Activated T-helper 17 cell treated with anti-CD3 and anti-CD28 coated beads, Interleukin-2, amount 50 U/mL, for 72 hours (primary cell): Measurements from ENCODE around the gene ANKRD33B. TPM values are rescaled to one million over a fixed set of nuclear protein-coding genes. Genes with fewer than 3 reads are reported as not detected.

Experiments
- ATAC-seq: fragments of 150-1000 bp; cut with Tn5 transposase; replicated peaks from 2 replicates; pipeline ENCODE4 v1.10.0; 2021; ENCODE audit warnings: mild to moderate bottlenecking, moderate library complexity
- H3K27ac Mint-ChIP-seq: one replicate; pipeline ENCODE4 v1.8.0; 2022; ENCODE audit warnings: mixed read lengths
- H3K27me3 Mint-ChIP-seq: one replicate; pipeline ENCODE4 v1.8.0; 2022; ENCODE audit warnings: mixed read lengths
- H3K36me3 Mint-ChIP-seq: one replicate; pipeline ENCODE4 v1.8.0; 2022; ENCODE audit warnings: low read depth, mild to moderate bottlenecking, mixed read lengths
- H3K4me1 Mint-ChIP-seq: one replicate; pipeline ENCODE4 v1.8.0; 2022; ENCODE audit warnings: mixed read lengths
- H3K4me3 Mint-ChIP-seq: one replicate; pipeline ENCODE4 v1.8.0; 2022; ENCODE audit warnings: mild to moderate bottlenecking, mixed read lengths
- H3K9me3 Mint-ChIP-seq: one replicate; pipeline ENCODE4 v1.8.0; 2022; ENCODE audit warnings: mixed read lengths
- total RNA-seq, 2 donors: library from RNA; stranded (reverse); gene quantifications; one replicate each; pipeline ENCODE4 v1.2.3, GENCODE V29; 2022

Gene ANKRD33B
- total RNA-seq, 2 donors from 2014 or later: 7.8 to 12.2 TPM

DNA sequence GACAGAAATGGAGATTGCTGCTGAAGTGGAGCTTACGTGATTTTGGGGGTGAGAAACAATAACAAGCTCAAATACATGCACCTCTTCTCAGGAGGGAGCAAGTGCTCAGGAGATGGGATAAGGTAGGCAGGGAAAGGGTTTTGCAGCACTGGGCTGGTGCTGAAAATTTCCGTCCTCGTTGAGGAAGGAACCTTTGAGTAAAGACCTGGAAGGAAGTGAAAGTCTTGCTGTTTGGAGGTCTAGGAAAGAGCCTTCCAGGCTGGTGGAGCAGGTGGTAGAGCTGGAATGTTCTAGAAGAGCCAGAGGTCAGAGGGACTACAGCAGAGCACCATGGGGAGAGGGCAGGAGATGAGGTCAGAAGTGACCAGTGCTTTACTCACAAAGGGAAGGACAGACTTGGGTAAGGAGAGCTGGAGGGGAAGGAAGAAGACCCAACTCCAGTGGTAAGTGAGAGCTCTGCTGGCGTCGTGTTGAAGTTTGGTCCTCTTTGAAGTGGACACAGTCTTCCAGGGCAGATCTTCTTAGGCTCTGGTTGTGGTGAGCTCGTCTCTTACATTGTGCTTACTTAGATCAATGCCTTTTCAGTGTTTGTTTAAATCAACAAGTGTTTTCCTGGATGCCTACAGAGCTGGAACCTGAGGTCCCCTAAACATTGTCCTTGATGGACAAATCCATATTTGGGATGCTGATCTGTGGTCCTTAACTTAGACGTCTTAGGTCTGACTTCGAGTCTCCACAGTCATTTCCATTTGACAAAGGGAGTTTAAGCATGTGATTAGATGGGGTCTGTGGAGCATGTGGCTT, 21.0 kb downstream of the ANKRD33B start:
- Mint-ChIP-seq H3K4me3 (peak overlapping the region; percentile 3), H3K4me1 (peaks cover 50% of the 10 kb centered on the region), H3K9me3 (peaks cover 4% of the 10 kb centered on the region), H3K36me3 (no peaks in the 10 kb centered on the region), H3K27ac (peak overlapping the region; percentile 56), H3K27me3 (peaks cover 12% of the 10 kb centered on the region)
- ATAC-seq: no peak

DNA sequence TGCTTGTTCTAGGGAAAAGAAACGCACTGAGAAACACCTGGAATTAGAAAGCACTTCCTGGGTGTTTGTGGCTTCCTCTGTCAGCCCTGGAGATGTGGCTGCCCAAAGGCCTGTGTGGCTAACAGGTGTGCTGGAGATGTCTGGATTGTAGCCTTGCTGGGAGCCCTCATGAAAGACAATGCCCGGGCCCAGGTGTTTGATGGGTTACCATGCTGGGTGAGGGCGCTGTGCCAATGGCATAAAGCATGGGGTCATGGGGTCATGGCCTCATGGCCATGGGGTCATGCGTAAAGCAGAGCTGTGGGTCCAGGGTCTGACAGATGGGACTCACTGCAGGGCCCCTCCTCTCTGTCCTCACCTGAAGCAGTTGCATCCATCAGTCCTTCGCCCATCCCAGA, 21.6 kb downstream of the ANKRD33B start:
- H3K27me3 Mint-ChIP-seq: peaks cover 12% of the 10 kb centered on the region
- peak overlapping the region; percentile 3 for H3K4me3 Mint-ChIP-seq
- H3K4me1 Mint-ChIP-seq: peaks cover 48% of the 10 kb centered on the region
- no peak for ATAC-seq
- peak overlapping the region; percentile 56 for H3K27ac Mint-ChIP-seq
- peaks cover 4% of the 10 kb centered on the region for H3K9me3 Mint-ChIP-seq
- H3K36me3 Mint-ChIP-seq: no peaks in the 10 kb centered on the region

DNA sequence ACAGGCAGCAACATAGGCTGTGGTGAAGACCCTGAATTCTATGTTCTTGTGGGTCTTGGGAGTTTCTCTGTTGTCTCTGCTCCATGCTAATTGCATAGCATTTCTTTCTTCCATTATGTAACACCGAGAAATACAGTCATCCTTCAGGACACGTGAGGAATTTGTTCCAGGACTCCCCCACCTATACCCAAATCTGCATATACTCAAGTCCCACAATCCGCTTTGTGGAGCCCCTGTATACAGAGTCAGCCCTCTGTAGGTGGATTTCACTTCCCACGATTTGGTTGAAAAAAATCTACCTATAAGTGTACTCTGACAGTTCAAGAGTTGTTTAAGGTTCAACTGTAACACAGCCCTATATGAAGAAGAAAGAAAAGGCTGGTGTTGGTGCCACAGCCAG, 22.1 kb downstream of the ANKRD33B start:
- H3K9me3 Mint-ChIP-seq: peaks cover 4% of the 10 kb centered on the region
- H3K27ac Mint-ChIP-seq: peak overlapping the region; percentile 45
- peaks cover 47% of the 10 kb centered on the region for H3K4me1 Mint-ChIP-seq
- no peak overlapping the region for H3K4me3 Mint-ChIP-seq
- H3K36me3 Mint-ChIP-seq: no peaks in the 10 kb centered on the region
- peak; percentile 81 for ATAC-seq
- H3K27me3 Mint-ChIP-seq: peaks cover 12% of the 10 kb centered on the region

DNA sequence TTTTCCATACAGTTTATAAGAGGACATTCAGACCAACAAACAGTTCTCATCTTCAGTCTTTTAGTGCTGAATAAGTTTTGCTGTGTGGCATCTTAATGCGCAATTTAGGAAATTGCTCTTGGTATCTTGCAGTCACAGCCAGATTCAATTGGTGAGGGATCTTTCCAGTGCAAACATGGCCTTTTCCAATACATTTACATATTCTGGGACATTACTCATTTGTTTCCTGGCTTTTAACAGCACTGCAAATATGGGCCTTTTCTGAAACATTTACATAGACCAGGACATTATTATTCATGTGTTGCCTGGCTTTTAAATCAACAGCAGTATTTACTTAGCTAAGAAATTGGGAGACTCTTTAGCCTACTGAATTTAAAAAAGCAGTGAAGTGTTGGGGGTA, 22.7 kb downstream of the ANKRD33B start:
- Mint-ChIP-seq H3K4me1 (peaks cover 41% of the 10 kb centered on the region), H3K9me3 (peaks cover 4% of the 10 kb centered on the region), H3K27ac (peak overlapping the region; percentile 45), H3K36me3 (no peaks in the 10 kb centered on the region), H3K4me3 (no peak overlapping the region), H3K27me3 (peaks cover 12% of the 10 kb centered on the region)
- ATAC-seq: no peak

DNA sequence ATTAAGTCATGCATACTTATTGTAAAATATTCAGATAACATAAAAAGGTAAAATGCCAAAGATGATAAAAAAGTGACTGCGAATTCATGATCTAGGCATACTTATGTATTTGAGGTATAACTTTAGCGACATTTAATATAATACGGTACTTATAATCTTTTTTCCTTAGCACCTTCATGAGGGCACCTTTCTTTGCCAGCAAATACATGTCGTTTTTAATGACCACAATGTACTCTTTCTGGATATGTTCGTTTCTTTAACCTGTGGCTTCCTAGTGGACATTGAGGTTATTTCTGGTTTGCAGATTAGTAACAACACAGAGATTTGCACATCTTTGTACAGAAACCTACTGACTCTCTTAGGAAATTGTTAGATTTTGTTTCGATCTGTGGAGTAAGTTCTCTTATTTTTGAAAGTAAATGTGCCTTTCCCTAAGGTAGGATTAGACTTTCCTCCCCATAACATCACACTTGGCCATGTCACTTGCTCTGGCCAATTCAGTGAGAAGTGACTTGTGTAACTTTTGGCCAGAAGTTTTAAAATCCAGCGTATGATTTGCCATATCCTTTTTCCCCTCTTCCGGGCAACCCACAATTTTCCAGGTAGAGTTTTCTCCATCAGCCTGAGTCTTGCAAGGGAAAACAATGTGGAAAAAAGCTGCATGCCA, 24.4 kb downstream of the ANKRD33B start:
- Mint-ChIP-seq H3K9me3 (peaks cover 4% of the 10 kb centered on the region), H3K4me3 (no peak overlapping the region), H3K36me3 (no peaks in the 10 kb centered on the region), H3K27me3 (peaks cover 12% of the 10 kb centered on the region), H3K4me1 (peaks cover 39% of the 10 kb centered on the region), H3K27ac (no peak overlapping the region)
- ATAC-seq: no peak

DNA sequence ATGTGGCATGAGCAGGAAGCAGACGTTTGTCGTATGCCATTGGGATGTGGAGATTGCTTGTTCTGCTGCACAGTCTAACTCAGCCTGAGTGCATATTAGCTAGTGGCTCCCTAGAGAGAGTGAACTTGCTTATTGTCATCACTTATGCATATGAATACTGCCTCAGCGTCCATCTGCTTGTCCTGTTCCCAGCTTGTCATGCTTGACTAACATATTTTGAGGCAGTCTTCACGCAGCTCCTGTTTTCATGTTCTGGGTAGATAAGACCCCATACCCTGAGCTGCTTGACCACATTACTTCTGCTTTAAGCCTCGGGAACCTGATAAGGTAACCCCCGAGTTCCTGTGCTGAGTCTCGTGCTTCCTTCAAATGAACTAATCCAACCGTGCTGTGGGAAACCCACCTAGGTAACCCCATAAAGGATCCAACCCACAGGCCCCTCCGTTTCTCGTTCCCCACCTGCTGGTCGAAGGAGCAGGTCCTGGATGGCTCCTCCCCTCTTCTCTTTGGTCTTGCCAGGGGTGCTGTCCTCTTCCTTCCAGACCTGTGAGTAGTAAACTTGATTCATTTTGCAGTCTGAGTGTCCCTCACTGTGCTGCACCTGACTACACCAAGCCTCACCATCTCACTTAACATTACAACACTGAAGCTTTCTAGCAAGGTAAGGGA, 25.0 kb downstream of the ANKRD33B start:
- no peak for ATAC-seq
- no peaks in the 10 kb centered on the region for H3K36me3 Mint-ChIP-seq
- H3K27ac Mint-ChIP-seq: no peak overlapping the region
- H3K4me1 Mint-ChIP-seq: peaks cover 34% of the 10 kb centered on the region
- peaks cover 8% of the 10 kb centered on the region for H3K27me3 Mint-ChIP-seq
- H3K4me3 Mint-ChIP-seq: no peak overlapping the region
- peaks cover 4% of the 10 kb centered on the region for H3K9me3 Mint-ChIP-seq

DNA sequence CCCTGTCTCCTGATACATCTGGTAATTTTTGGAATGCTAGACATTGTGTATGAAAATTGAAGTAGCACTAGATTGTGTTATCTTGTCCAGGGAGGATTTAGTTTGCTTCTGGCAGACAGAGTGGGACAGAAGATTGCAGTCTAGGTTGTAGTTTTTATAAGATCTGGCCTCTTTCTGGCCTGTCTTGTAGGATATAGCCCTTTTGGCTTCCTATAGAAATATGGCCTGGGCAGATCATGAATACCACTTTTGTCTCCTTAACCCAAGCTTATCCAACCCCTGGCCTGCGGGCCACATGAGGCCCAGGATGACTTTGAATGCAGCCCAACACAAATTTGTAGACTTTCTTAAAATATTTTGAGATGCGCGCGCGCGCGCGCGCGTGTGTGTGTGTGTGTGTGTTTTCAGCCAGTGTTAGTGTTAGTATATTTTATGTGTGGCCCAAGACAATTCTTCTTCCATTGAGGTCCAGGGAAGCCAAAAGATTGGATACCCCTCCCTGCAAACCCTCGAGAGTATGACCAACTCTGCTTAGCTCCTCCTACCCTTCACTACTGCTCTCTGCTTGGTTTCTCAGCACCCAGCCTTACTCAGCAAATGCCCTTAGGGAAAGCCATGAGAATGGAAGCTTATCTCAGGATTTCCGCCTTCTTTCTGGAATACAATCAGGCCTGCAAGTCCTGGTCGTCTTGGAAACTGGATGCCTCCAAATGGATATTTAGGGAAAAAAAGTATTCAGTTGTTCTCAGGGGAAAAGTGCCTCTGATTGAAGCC, 26.5 kb downstream of the ANKRD33B start:
- H3K27ac Mint-ChIP-seq: no peak overlapping the region
- H3K27me3 Mint-ChIP-seq: peaks cover 3% of the 10 kb centered on the region
- no peak overlapping the region for H3K4me3 Mint-ChIP-seq
- peak; percentile 43 for ATAC-seq
- peaks cover 35% of the 10 kb centered on the region for H3K4me1 Mint-ChIP-seq
- peaks cover 4% of the 10 kb centered on the region for H3K9me3 Mint-ChIP-seq
- H3K36me3 Mint-ChIP-seq: no peaks in the 10 kb centered on the region

DNA sequence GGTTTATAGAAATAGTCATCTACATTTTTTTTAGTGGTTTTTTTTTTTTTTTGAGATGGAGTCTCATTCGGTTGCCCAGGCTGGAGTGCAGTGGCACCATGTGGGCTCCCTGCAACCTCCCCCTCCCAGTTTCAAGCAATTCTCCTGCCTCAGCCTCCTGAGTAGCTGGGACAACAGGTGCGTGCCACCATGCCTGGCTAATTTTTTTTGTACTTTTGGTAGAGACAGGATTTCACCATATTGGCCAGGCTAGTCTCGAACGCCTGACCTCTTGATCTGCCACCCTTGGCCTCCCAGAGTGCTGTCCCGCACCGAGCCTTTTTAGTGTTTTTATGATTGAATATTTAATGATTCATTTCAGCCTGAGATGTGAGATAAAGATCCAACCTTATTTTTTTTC, 27.3 kb downstream of the ANKRD33B start:
- no peak for ATAC-seq
- Mint-ChIP-seq H3K27ac (no peak overlapping the region), H3K4me1 (peaks cover 37% of the 10 kb centered on the region), H3K9me3 (peaks cover 4% of the 10 kb centered on the region), H3K27me3 (peaks cover 3% of the 10 kb centered on the region), H3K36me3 (no peaks in the 10 kb centered on the region), H3K4me3 (peak overlapping the region; percentile 37)

DNA sequence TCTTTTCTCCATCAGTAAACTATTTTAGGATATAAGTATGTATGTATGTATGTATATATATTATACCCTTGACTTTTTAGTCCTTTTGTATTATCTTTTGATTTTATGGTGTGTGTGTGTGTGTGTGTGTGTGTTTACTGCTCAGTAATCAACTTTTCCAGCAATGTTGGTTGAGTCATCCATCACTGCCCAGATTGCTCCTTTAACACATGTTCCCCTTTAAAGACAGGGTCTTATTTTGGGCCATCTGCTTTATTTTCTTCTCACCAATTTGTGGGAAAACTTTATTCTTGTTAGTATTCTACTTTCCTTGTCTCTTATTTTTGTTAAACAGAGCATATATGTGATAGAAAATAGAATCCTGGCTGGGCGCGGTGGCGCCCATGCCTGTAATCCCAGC, 28.1 kb downstream of the ANKRD33B start:
- ATAC-seq: no peak
- H3K4me3 Mint-ChIP-seq: no peak overlapping the region
- H3K9me3 Mint-ChIP-seq: peaks cover 4% of the 10 kb centered on the region
- H3K27me3 Mint-ChIP-seq: peaks cover 3% of the 10 kb centered on the region
- peaks cover 36% of the 10 kb centered on the region for H3K4me1 Mint-ChIP-seq
- no peak overlapping the region for H3K27ac Mint-ChIP-seq
- no peaks in the 10 kb centered on the region for H3K36me3 Mint-ChIP-seq

DNA sequence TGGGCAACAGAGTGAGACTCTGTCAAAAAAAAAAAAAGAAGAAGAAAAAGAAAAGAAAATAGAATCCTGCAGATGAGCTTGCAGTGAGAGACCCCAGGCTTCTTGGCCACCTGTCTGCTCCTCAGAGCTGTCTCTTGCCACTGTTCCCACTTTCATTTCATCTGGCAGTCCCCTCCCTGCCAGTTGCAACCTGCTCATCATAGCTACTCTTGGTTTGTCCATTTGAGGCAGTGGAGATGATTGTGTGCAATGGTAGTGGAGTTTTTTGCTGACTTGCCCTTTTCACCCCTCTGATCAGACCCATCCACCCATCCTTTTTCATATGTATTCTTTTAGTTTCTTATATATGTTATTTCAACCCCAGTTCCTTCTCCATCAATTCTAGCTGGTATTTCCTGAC, 28.7 kb downstream of the ANKRD33B start:
- H3K27ac Mint-ChIP-seq: no peak overlapping the region
- H3K4me3 Mint-ChIP-seq: no peak overlapping the region
- peaks cover 4% of the 10 kb centered on the region for H3K9me3 Mint-ChIP-seq
- H3K36me3 Mint-ChIP-seq: no peaks in the 10 kb centered on the region
- H3K4me1 Mint-ChIP-seq: peaks cover 39% of the 10 kb centered on the region
- no peak for ATAC-seq
- peaks cover 3% of the 10 kb centered on the region for H3K27me3 Mint-ChIP-seq

DNA sequence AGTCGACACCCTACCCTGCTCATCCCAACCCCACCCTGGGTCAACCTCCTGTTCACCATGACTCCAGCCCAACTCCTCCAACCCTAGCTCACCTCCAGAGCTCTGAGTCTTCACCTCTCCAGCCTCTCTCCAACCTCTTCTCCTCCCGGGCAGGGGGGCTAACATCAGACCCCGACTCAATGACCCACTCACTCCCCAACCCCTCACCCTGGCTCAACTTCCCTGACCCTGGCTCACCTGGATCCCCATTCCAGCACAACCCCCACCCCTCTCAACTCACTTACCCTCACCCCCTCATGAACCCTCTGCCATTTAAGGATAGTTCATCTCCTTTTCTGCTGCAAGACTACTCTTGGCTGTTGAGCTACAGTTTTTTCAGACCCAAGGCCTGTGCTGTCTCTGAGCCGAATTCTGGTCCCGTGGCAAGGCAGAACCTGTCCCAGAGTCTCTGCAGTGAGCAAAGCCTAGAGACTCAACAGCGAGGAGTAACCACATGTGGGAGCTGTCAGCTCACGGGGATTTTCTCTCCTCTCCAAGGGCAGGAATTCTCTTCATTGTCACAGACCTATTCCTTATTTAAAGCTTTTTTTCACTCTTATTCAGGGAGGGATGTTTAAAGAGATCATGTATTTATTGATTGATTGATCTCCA, 29.8 kb downstream of the ANKRD33B start:
- Mint-ChIP-seq H3K36me3 (no peaks in the 10 kb centered on the region), H3K4me3 (no peak overlapping the region), H3K9me3 (peaks cover 4% of the 10 kb centered on the region), H3K27me3 (peaks cover 3% of the 10 kb centered on the region), H3K27ac (no peak overlapping the region), H3K4me1 (peaks cover 41% of the 10 kb centered on the region)
- ATAC-seq: no peak

DNA sequence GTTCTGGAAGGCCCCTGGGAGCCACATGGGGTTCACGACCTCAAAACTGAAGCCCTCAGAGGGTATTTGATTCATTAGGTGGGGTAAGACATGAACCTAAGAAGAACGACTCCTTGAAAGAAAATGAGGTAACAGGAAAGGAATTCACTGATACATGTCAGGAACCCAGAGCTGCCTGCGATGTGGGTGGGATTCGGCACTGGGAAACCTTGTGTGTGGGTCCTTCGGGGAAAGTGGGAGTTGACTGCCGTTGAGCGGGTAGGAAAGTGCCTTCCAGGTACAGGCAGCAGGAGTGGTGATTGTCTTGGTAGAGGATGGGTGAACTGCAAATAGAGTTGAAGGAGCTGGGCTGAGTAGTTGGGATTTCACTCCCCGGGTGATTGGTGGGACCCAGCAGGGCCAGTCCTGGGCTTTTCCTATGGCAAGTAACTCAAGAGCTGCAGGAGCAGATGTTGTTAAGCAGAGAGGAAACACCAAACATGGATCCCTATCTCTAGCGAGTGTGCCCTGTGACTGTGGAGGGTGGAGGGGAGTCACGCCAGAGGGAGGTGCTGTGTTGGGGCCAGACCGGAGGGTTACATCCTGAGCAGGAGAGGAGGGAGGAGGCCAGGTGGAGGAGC, 30.8 kb downstream of the ANKRD33B start:
- Mint-ChIP-seq H3K36me3 (no peaks in the 10 kb centered on the region), H3K4me1 (peaks cover 37% of the 10 kb centered on the region), H3K27me3 (no peaks in the 10 kb centered on the region), H3K9me3 (no peaks in the 10 kb centered on the region), H3K4me3 (peak overlapping the region; percentile 20), H3K27ac (peak overlapping the region; percentile 81)
- ATAC-seq: no peak

DNA sequence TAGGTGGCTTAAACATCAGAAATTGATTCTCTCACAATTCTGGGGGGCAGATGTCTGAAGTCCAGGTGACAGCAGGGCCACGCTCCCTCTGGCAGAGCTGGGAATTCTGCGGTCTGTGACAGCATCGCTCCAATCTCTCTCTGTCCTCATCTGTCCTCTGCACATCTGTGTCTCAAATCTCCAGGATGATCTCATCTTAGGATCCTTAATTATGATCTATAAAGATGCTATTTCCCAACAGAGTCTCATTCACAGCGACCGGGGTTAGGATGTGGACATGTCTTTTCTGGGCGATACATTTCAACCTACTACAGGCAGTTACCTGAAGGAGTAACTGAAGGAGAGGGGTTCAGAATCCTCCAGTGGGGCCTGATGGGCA, 31.4 kb downstream of the ANKRD33B start:
- no peak for ATAC-seq
- peak overlapping the region; percentile 81 for H3K27ac Mint-ChIP-seq
- no peaks in the 10 kb centered on the region for H3K27me3 Mint-ChIP-seq
- H3K36me3 Mint-ChIP-seq: no peaks in the 10 kb centered on the region
- peaks cover 42% of the 10 kb centered on the region for H3K4me1 Mint-ChIP-seq
- peak overlapping the region; percentile 68 for H3K4me3 Mint-ChIP-seq
- no peaks in the 10 kb centered on the region for H3K9me3 Mint-ChIP-seq
